GM23248 (cell line): ENCODE results near the gene AGPAT3.

Experiments
- EZH2 ChIP-seq: fragments of 200-600 bp; sonication (generic); IDR thresholded peaks from 2 replicates; pipeline ENCODE4 v1.6.1; 2018; ENCODE audit warnings: antibody characterized with exemption, mild to moderate bottlenecking; ENCODE audit not compliant: insufficient read depth, poor library complexity, severe bottlenecking
- EZH2phosphoT487 ChIP-seq: fragments of 200-600 bp; sonication (generic); IDR thresholded peaks from 2 replicates; pipeline ENCODE4 v1.6.1; 2018; ENCODE audit warnings: antibody characterized with exemption, moderate library complexity, mild to moderate bottlenecking, low read depth; ENCODE audit not compliant: insufficient read depth

- TF ChIP-seq EZH2phosphoT487, result no peak
- TF ChIP-seq EZH2, result no peak
Measured at GRCh38 chr21:43918385-43918947, 53.4 kb downstream of the AGPAT3 start.
